Measurements from ENCODE around the gene MAPK1.

DNA sequence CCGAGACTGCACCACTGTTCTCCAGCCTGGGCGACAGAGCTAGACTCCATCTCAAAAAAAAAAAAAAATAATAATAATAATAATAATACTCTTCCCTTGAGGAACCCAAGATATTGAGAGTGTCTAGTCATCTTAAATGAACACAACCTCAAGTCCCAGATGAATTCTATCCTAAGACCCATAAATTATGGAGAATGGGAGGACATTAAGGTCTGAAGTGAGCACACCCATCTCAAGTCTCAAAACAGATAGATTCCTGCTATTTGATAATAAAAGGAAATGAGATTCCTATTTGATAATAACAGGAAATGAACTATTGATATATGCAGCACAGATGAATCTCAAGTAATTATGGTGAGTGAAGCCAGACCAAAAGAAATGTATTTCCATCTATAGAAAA, 51.5 kb downstream of the MAPK1 start:
- TF ChIP-seq POLR2AphosphoS5 (IDR thresholded peaks at IDR 0.05; ENCODE audit: low read depth, low read length) (no peak), POLR2A (IDR thresholded peaks at IDR 0.05; ENCODE audit: low read depth, low read length) (no peak), TAF1 (IDR thresholded peaks at IDR 0.05; ENCODE audit: borderline replicate concordance, low read depth, low read length) (no peak)

Measured in GM12892 (cell line).